Measurements from ENCODE around the gene CEACAM4.
"Not testable (repeated sequence)": the region's sequence is repeated elsewhere in the genome, so short reads cannot be mapped to it uniquely, and the experiment has no call there.

The CEACAM4 gene

GRCh38 chr19:41584931-41585330 is 41.9 kb downstream of the CEACAM4 start:
- Histone ChIP-seq H3K4me3 (ENCODE audit: low read depth, low read length) (no peak overlapping the region), H3K9me3 (ENCODE audit: control insufficient read depth, insufficient read depth, low read length) (peaks cover 50% of the 10 kb centered on the region), H3K27me3 (ENCODE audit: control insufficient read depth, insufficient read depth, low read length) (no peaks in the 10 kb centered on the region), H3K36me3 (ENCODE audit: control insufficient read depth, insufficient read depth, low read length) (no peaks in the 10 kb centered on the region), H3K4me1 (ENCODE audit: control insufficient read depth, insufficient read depth, low read length) (no peaks in the 10 kb centered on the region), H3K27ac (ENCODE audit: low read depth, low read length) (no peak overlapping the region), H3K9ac (ENCODE audit: low read depth, low read length) (no peak overlapping the region)

DNA sequence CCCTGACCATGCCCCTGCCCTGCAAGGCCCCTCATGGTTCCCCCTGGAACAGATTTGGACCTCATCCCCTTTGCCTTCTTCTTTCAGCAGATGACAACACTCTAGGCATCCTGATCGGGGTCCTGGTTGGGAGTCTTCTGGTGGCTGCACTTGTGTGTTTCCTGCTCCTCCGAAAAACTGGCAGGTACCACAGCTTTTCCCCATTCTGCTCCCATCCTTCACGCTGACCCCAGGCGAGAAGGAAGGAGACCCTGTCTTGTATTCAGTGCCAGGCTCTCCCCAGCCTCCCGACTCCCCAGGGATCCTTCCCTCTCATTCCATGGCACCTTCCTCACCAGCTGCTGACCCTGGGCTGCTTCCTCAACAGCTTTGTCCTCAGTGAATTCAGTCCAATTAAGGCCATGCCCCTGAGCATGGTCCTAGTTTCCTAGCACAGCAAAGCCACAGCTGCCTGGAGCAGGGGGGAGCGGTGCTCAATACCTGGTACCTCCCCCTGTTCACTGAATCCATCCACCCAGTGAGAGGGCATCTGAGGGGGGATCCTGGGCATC is 42.5 kb downstream of the CEACAM4 start:
- no peaks in the 10 kb centered on the region for H3K4me1 ChIP-seq (ENCODE audit: control insufficient read depth, insufficient read depth, low read length)
- no peak overlapping the region for H3K4me3 ChIP-seq (ENCODE audit: low read depth, low read length)
- H3K27me3 ChIP-seq (ENCODE audit: control insufficient read depth, insufficient read depth, low read length) = no peaks in the 10 kb centered on the region
- no peaks in the 10 kb centered on the region for H3K36me3 ChIP-seq (ENCODE audit: control insufficient read depth, insufficient read depth, low read length)
- H3K27ac ChIP-seq (ENCODE audit: low read depth, low read length) = no peak overlapping the region
- H3K9me3 ChIP-seq (ENCODE audit: control insufficient read depth, insufficient read depth, low read length) = peaks cover 55% of the 10 kb centered on the region
- no peak overlapping the region for H3K9ac ChIP-seq (ENCODE audit: low read depth, low read length)

DNA sequence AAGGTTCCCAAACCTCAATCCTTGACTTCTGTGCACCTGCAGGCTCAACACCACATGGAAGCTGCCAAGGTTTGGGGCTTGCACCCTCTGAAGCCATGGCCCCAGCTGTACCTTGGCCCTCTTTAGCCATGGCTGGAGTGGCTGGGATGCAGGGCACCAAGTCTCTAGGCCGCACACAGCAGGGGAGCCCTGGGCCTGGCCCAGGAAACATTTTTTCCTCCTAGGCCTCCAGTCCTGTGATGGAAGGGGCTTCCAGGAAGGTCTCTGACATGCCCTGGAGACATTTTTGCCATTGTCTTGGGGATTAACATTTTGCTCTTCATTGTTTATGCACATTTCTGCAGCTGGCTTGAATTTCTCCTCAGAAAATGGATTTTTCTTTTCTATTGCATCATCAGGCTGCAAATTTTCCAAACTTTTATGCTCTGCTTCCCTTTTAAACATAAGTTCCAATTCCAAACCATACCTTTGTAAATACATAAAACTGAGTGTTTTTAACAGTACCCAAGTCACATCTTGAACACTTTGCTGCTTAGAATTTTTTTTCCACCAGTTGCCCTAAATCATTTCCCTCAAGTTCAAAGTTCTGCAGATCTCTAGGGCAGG is 44.2 kb downstream of the CEACAM4 start:
- H3K4me3 ChIP-seq (ENCODE audit: low read depth, low read length); H3K9ac ChIP-seq (ENCODE audit: low read depth, low read length); H3K4me1 ChIP-seq (ENCODE audit: control insufficient read depth, insufficient read depth, low read length); H3K27ac ChIP-seq (ENCODE audit: low read depth, low read length); H3K36me3 ChIP-seq (ENCODE audit: control insufficient read depth, insufficient read depth, low read length); H3K27me3 ChIP-seq (ENCODE audit: control insufficient read depth, insufficient read depth, low read length): not testable (repeated sequence)
- peaks cover 62% of the 10 kb centered on the region for H3K9me3 ChIP-seq (ENCODE audit: control insufficient read depth, insufficient read depth, low read length)

DNA sequence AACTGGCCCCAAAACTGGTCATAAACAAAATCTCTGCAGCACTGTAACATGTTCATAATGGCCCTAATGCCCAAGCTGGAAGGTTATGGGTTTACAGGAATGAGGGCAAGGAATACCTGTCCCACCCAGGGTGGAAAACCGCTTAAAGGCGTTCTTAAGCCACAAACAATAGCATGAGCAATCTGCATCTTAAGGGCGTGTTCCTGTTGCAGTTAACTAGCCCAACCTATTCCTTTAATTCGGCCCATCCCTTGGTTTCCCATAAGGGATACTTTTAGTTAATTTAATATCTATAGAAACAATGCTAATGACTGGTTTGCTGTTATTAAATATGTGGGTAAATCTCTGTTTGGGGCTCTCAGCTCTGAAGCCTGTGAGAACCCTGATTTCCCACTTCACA is 45.8 kb downstream of the CEACAM4 start:
- H3K9ac ChIP-seq (ENCODE audit: low read depth, low read length); H3K4me1 ChIP-seq (ENCODE audit: control insufficient read depth, insufficient read depth, low read length); H3K4me3 ChIP-seq (ENCODE audit: low read depth, low read length); H3K36me3 ChIP-seq (ENCODE audit: control insufficient read depth, insufficient read depth, low read length); H3K27me3 ChIP-seq (ENCODE audit: control insufficient read depth, insufficient read depth, low read length); H3K27ac ChIP-seq (ENCODE audit: low read depth, low read length): not testable (repeated sequence)
- H3K9me3 ChIP-seq (ENCODE audit: control insufficient read depth, insufficient read depth, low read length) = peaks cover 71% of the 10 kb centered on the region

DNA sequence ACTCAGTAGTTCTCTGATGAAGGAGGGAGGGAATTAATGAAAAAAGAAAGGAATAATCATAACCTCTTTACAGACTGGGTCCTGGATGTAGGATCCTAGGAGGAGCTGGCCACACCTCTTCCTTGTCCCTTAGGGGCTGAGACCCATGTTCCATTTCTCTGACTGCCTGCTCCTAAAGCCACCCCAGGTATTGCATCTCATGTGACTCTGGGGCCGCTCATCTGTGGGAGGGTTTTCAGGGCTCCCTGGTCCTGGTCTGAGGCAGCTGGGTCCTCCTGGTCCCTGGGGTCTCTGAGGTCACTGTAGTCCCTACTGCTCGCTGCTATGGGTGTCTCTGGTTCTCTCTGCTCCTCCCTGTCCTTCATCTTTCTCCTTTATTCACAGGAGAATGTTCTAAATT is 48.0 kb downstream of the CEACAM4 start:
- H3K9ac ChIP-seq (ENCODE audit: low read depth, low read length) = no peak overlapping the region
- H3K27ac ChIP-seq (ENCODE audit: low read depth, low read length) = no peak overlapping the region
- H3K9me3 ChIP-seq (ENCODE audit: control insufficient read depth, insufficient read depth, low read length) = peaks cover 54% of the 10 kb centered on the region
- H3K4me1 ChIP-seq (ENCODE audit: control insufficient read depth, insufficient read depth, low read length) = no peaks in the 10 kb centered on the region
- no peaks in the 10 kb centered on the region for H3K36me3 ChIP-seq (ENCODE audit: control insufficient read depth, insufficient read depth, low read length)
- H3K27me3 ChIP-seq (ENCODE audit: control insufficient read depth, insufficient read depth, low read length) = no peaks in the 10 kb centered on the region
- no peak overlapping the region for H3K4me3 ChIP-seq (ENCODE audit: low read depth, low read length)

GRCh38 chr19:41577833-41578232 is 49.0 kb downstream of the CEACAM4 start:
- Histone ChIP-seq H3K9me3 (ENCODE audit: control insufficient read depth, insufficient read depth, low read length) (peaks cover 52% of the 10 kb centered on the region), H3K27me3 (ENCODE audit: control insufficient read depth, insufficient read depth, low read length) (no peaks in the 10 kb centered on the region), H3K4me3 (ENCODE audit: low read depth, low read length) (no peak overlapping the region), H3K4me1 (ENCODE audit: control insufficient read depth, insufficient read depth, low read length) (no peaks in the 10 kb centered on the region), H3K36me3 (ENCODE audit: control insufficient read depth, insufficient read depth, low read length) (no peaks in the 10 kb centered on the region), H3K27ac (ENCODE audit: low read depth, low read length) (no peak overlapping the region), H3K9ac (ENCODE audit: low read depth, low read length) (no peak overlapping the region)

DNA sequence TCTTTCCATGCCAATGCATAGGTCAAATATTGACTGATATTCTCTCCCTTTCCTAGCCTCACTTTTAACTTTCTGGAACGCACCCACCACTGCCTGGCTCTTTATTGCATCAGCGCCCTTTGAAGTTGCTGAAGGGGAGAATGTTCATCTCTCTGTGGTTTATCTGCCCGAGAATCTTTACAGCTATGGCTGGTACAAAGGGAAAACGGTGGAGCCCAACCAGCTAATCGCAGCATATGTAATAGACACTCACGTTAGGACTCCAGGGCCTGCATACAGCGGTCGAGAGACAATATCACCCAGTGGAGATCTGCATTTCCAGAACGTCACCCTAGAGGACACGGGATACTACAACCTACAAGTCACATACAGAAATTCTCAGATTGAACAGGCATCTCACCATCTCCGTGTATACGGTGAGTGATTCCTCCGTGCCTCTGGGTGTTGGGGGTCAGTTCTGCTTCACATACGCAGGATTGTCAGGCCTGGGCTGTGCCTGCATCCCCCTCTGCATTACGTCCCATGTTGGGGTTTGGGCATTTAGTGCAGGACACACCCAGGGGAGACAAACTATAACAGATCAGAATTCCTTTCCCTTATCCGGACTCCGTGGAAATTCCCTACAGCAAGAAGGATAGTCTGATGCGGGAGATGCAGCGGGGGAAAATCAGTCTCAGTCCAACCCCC is 49.6 kb downstream of the CEACAM4 start:
- H3K9ac ChIP-seq (ENCODE audit: low read depth, low read length) = no peak overlapping the region
- H3K4me1 ChIP-seq (ENCODE audit: control insufficient read depth, insufficient read depth, low read length) = no peaks in the 10 kb centered on the region
- H3K9me3 ChIP-seq (ENCODE audit: control insufficient read depth, insufficient read depth, low read length) = peaks cover 48% of the 10 kb centered on the region
- no peak overlapping the region for H3K4me3 ChIP-seq (ENCODE audit: low read depth, low read length)
- H3K36me3 ChIP-seq (ENCODE audit: control insufficient read depth, insufficient read depth, low read length) = no peaks in the 10 kb centered on the region
- H3K27ac ChIP-seq (ENCODE audit: low read depth, low read length) = no peak overlapping the region
- H3K27me3 ChIP-seq (ENCODE audit: control insufficient read depth, insufficient read depth, low read length) = no peaks in the 10 kb centered on the region

DNA sequence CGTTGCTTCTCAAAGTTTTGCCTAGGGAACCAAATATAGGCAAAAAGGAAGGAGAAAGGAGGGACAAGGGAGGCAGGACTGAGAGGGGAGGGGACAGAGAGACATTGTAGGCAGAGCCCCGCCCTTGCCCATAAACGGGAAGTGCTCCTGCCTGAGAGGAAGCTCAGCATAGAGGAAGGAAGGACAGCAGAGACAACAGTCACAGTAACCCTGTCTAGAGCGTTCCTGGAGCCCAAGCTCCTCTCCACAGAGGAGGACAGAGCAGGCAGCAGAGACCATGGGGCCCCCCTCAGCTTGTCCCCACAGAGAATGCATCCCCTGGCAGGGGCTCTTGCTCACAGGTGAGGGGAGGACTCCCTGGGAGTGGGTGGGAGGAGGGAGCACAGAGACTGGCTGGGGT is 50.9 kb downstream of the CEACAM4 start, which contains the start of gene CEACAM21:
Gene CEACAM21, plus strand, starts transcription at position 169 of the 400 bp plus-strand sequence. Its CDS starts 109 bp downstream, at position 278.
- H3K36me3 ChIP-seq (ENCODE audit: control insufficient read depth, insufficient read depth, low read length) = no peaks in the 10 kb centered on the region
- H3K27me3 ChIP-seq (ENCODE audit: control insufficient read depth, insufficient read depth, low read length) = no peaks in the 10 kb centered on the region
- H3K27ac ChIP-seq (ENCODE audit: low read depth, low read length) = no peak within 1 kb of the TSS
- no peaks in the 10 kb centered on the region for H3K4me1 ChIP-seq (ENCODE audit: control insufficient read depth, insufficient read depth, low read length)
- H3K9me3 ChIP-seq (ENCODE audit: control insufficient read depth, insufficient read depth, low read length) = peaks cover 38% of the 10 kb centered on the region
- H3K4me3 ChIP-seq (ENCODE audit: low read depth, low read length) = no peak within 1 kb of the TSS
- no peak within 1 kb of the TSS for H3K9ac ChIP-seq (ENCODE audit: low read depth, low read length)

- Histone ChIP-seq H3K9ac (ENCODE audit: low read depth, low read length) (no peak overlapping the region), H3K36me3 (ENCODE audit: control insufficient read depth, insufficient read depth, low read length) (no peaks in the 10 kb centered on the region), H3K27me3 (ENCODE audit: control insufficient read depth, insufficient read depth, low read length) (peaks cover 48% of the 10 kb centered on the region), H3K27ac (ENCODE audit: low read depth, low read length) (no peak overlapping the region), H3K4me3 (ENCODE audit: low read depth, low read length) (no peak overlapping the region), H3K4me1 (ENCODE audit: control insufficient read depth, insufficient read depth, low read length) (no peaks in the 10 kb centered on the region), H3K9me3 (ENCODE audit: control insufficient read depth, insufficient read depth, low read length) (peaks cover 3% of the 10 kb centered on the region; the same call in 1 of the 2 replicates)
Observed at GRCh38 chr19:41570639-41571112, 56.2 kb downstream of the CEACAM4 start.

GRCh38 chr19:41570179-41570578 is 56.7 kb downstream of the CEACAM4 start:
- H3K9me3 ChIP-seq (ENCODE audit: control insufficient read depth, insufficient read depth, low read length) = peaks cover under 1% of the 10 kb centered on the region; the same call in 1 of the 2 replicates
- no peak overlapping the region for H3K27ac ChIP-seq (ENCODE audit: low read depth, low read length)
- no peak overlapping the region for H3K4me3 ChIP-seq (ENCODE audit: low read depth, low read length)
- H3K27me3 ChIP-seq (ENCODE audit: control insufficient read depth, insufficient read depth, low read length) = peaks cover 53% of the 10 kb centered on the region
- H3K9ac ChIP-seq (ENCODE audit: low read depth, low read length) = no peak overlapping the region
- no peaks in the 10 kb centered on the region for H3K36me3 ChIP-seq (ENCODE audit: control insufficient read depth, insufficient read depth, low read length)
- H3K4me1 ChIP-seq (ENCODE audit: control insufficient read depth, insufficient read depth, low read length) = no peaks in the 10 kb centered on the region

DNA sequence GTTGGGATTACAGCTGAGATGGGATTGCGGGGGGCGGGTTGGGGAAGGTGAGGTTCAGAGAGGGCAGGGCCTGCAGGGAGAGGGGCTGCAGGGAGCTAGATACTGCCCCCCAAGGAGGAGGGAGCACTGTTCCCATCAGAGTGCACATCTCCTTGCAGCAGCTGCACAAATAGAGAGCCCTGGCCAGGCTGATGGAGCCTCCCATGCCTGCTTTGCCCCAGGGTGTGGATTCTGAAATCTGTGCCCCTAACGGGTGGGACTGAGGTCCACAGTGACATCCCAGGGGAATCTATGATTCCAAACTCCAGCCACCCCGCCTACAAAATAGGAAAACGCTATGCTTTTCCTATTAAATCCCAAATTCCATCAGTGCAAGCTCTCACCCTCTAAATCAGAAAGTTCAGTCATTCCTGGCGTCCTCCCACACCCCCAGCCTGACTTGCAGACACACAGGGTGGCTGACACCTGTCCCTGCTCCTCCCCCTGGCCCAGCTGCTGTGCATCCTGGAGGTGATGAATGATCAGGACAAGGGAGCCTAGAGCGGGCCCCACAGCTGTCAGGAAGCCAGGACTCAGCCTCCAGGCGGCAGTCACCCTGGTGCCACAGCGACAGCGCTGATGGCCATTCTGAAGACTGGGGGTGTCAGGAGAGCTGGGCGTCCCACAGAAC is 57.3 kb downstream of the CEACAM4 start:
- Histone ChIP-seq H3K9me3 (ENCODE audit: control insufficient read depth, insufficient read depth, low read length) (no peaks in the 10 kb centered on the region), H3K4me1 (ENCODE audit: control insufficient read depth, insufficient read depth, low read length) (no peaks in the 10 kb centered on the region), H3K4me3 (ENCODE audit: low read depth, low read length) (no peak overlapping the region), H3K36me3 (ENCODE audit: control insufficient read depth, insufficient read depth, low read length) (no peaks in the 10 kb centered on the region), H3K27ac (ENCODE audit: low read depth, low read length) (no peak overlapping the region), H3K9ac (ENCODE audit: low read depth, low read length) (no peak overlapping the region), H3K27me3 (ENCODE audit: control insufficient read depth, insufficient read depth, low read length) (peaks cover 59% of the 10 kb centered on the region)

All from HUES48 (cell line).